HG02763 (cell line): ENCODE data around the gene FAHD2A.
"Not testable (repeated sequence)": the region's sequence is repeated elsewhere in the genome, so short reads cannot be mapped to it uniquely, and the experiment has no call there.

Source experiments
- ATAC-seq: cut with Tn5 transposase; IDR thresholded peaks from one replicate; pipeline ENCODE4 v1.9.1; 2021; ENCODE audit warnings: mild to moderate bottlenecking, moderate library complexity; ENCODE audit not compliant: unreplicated experiment

FAHD2A gene

GRCh38 chr2:95375532-95376150 lies 26.9 kb upstream of the FAHD2A start:
- ATAC-seq = no peak

- ATAC-seq = no peak
Observed at GRCh38 chr2:95376311-95377215, 25.9 kb upstream of the FAHD2A start.

GRCh38 chr2:95377216-95378123 lies 25.0 kb upstream of the FAHD2A start:
- ATAC-seq = no peak

GRCh38 chr2:95378281-95378680 lies 24.2 kb upstream of the FAHD2A start:
- ATAC-seq = not testable (repeated sequence)

GRCh38 chr2:95379371-95379831 lies 23.1 kb upstream of the FAHD2A start:
- ATAC-seq = no peak

GRCh38 chr2:95380280-95380679 lies 22.2 kb upstream of the FAHD2A start:
- no peak for ATAC-seq

- ATAC-seq = no peak
Observed at GRCh38 chr2:95380731-95381130, 21.8 kb upstream of the FAHD2A start.

GRCh38 chr2:95381212-95382191 lies 21.0 kb upstream of the FAHD2A start:
- ATAC-seq = no peak

- no peak for ATAC-seq
Observed at GRCh38 chr2:95382192-95382591, 20.3 kb upstream of the FAHD2A start.

- ATAC-seq = no peak
Observed at GRCh38 chr2:95382686-95383634, 19.5 kb upstream of the FAHD2A start.

- ATAC-seq = no peak
Observed at GRCh38 chr2:95383635-95384027, 18.9 kb upstream of the FAHD2A start.

- ATAC-seq = no peak
Observed at GRCh38 chr2:95384854-95385569, 17.5 kb upstream of the FAHD2A start.

GRCh38 chr2:95385570-95385984 lies 16.9 kb upstream of the FAHD2A start:
- no peak for ATAC-seq

- no peak for ATAC-seq
Observed at GRCh38 chr2:95386031-95386430, 16.5 kb upstream of the FAHD2A start.

- ATAC-seq = no peak
Observed at GRCh38 chr2:95387358-95387757, 15.2 kb upstream of the FAHD2A start.

GRCh38 chr2:95388091-95388692 lies 14.3 kb upstream of the FAHD2A start:
- no peak for ATAC-seq

GRCh38 chr2:95388856-95389244 lies 13.7 kb upstream of the FAHD2A start:
- no peak for ATAC-seq
